NCI-H146 treated with DMSO at 0.1 percent for 48 hours (cell line): ENCODE measurements around the gene MKNK2.

Source experiments
- DNase-seq: peaks from one replicate; lab custom pipeline; 2025; ENCODE audit not compliant: unreplicated experiment; lab: John Stamatoyannopoulos, UW

The MKNK2 gene

DNA sequence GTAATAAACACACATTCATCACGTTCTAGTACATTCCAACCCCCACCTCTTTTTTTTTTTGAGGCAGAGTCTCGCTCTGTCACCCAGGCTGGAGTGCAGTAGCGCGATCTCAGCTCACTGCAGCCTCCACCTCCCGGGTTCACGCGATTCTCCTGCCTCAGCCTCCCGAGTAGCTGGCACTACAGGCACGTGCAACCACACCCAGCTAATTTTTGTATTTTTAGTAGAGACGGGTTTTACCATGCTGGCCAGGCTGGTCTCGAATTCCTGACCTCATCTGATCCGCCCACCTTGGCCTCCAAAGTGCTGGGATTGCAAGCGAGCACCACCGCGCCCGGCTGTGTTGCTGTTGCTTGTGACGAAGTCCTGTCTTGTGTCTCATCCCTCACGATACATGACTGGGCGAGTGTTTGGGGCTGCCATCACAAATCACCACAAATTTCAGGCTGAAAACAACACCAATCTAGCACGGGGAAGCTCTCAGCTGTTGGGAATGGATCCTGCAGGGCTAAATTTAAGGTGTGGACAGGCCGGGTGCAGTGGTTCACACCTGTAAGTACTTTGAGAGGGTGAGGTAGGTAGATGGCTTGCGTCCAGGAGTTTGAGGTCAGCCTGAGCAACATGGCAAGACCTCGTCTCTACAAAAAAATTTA lies 29.4 kb upstream of the MKNK2 start:
- no peak for DNase-seq

DNA sequence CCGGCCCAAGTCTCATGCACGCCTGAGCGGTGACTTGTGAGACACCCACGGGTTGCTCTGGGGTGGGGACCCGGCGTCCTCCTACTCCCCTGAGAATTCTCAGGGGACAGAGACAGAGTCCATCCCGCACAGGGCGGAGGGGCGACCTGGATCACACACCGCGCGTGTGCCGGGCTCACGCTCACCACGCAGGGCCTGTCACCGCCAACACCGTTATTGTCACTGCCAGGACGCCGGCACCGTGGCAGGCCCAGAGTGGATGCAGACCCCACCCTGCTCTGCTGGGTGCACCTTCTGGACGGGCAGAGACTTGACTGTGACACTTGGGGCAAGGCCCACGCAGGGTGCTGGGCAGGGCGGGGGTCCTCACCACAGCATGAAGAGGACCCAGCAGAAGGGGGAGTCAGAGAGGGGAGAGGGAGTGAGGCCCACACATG lies 28.8 kb upstream of the MKNK2 start:
- no peak for DNase-seq

DNA sequence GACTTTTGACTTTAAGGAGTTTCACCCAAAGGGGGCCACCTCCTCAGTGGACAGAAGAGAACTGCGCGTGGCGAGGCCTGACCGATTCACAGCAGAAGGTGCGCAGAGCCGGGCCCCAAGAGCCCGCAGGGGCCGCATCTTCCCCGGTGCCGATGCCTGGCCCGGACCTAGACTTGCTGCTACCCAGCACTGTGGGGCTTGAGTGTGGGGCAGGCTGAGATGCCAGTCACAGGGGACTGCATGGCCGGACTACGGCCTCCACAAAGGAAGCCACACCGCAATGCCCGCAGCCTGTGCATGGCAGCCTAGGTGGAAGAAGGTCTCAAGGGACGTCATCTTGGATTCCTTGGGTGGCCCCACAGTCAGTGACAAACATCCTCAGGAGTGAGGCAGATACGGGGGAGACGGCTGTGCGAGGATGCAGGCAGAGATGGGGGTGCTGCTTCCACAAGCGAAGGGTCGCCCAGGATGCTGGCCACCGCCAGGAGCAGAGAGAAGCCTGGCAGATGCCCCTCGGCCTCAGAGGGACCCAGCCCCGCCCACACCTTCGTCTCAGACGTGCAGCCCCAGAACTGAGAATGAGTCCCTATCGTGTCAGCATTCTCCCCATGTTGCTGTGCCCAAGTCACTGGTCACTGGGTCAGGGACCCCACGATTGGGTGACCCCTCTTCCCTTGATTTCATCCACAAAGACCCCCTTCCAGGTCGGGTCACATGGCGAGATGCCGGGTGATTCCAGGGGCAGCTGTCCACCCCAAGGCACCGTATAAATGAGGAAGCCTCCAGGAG lies 28.2 kb upstream of the MKNK2 start:
- no peak for DNase-seq

DNA sequence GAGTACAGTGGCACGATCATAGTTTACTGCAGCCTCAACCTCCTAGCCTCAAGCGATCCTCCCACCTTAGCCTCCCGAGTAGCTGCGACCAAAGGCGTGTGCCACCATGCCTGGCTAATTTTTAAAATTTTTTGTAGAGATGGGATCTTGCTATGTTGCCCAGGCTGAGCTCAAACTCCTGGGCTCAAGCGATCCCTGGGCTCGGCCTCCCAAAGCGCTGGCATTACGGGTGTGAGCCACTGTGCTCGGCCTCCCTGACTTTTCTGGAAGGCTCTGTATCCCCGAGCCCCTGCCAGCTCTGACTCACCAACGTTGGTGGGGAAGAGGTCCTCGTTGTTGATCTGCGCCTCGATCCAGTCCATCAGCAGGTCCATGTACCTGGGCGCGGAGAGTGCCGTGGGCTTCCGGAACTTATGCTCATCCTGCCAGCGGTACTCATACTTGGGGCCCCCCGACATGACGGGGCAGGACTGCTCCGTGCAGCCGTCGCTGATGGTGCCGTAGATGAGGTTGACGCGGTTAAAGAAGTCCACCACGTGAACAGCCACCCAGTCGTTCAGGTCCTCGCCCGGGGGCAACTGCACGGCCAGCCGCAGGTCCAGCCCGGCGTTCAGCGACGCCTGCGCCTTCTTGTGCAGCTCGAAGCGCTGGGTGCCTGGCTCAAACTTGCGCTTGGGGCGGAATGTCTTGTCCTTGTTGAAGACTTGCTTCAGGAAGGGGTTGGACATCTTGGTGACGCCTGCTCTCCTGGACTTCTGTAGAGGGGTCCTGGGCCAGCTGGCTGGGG lies 27.0 kb upstream of the MKNK2 start:
- no peak for DNase-seq

DNA sequence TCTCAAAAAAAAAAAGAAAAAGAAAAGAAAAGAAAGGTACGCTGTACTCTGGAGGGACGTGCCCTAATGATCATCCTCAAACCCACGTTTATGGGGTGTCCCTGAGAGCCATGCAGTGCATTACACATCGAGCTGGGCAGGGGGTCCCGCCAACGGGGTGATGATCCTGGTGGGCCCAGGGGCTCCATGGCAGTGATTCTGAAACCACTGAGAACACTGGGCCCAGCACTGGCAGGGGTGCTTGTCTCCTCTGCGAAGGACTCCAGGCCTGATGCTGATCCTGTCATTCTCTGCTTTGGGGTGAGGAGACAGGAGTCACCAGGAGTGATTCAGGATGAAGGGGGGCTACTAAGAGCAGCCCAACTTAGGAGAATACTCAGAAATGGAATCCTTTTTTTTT lies 26.4 kb upstream of the MKNK2 start:
- DNase-seq: no peak

DNA sequence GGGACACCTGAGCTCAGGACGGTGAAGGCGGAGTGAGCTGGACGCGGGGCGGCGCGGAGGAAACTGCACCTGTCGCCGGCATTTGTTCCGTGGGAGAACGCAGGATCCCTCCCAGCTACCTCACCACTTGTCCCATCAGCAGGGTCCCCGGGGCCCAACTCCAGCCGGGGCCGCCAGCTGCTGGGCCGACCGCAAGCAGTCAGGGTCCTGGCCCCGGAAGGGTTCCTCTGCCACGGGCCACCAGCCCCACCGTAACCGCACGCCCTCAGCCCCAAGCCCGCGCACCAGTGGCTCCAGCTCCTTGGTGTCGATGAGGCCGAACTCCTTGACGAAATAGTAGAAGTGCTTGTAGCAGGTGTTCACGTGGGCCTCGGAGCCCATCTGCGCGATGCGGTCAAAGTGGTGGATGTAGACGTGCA lies 25.5 kb upstream of the MKNK2 start:
- DNase-seq: no peak

DNA sequence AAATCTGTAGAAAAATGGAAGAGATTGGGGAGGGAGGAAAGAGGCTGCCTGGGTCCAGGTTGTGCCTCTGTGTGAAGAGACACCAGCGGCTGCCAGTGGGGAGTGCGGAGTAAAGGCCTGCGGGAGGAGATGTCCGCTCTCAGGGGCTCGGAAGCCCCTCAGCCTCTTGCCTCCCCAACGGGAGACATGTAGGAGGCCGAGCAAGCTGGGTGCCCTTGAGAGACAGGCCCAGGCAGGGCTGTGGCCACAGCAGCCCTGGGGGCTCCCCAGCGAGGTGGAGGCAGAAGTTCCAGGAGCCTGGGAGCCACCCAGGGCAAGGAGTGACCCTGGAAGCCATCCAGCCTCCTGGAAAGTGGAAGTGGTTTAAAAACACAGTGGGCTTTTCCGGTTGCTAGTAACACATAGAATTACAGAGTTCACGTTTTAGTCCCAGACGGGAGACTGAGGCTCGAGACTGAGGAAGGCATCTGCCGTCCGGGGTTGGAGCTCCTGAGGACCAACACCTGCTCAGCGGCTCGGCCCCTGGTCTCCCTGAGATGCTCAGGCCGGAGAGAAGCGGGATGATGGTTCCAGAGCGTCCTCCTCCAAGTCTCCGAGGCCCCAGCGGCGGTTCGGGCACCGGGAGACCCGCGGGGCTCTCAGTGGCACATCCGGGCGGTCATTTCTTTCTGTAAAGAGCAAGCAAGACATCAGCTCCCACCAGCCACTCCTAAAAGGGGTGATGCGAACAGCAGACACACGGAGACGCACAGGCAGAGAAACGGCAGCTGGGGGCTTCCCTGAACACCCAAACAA lies 21.9 kb upstream of the MKNK2 start:
- DNase-seq: no peak

DNA sequence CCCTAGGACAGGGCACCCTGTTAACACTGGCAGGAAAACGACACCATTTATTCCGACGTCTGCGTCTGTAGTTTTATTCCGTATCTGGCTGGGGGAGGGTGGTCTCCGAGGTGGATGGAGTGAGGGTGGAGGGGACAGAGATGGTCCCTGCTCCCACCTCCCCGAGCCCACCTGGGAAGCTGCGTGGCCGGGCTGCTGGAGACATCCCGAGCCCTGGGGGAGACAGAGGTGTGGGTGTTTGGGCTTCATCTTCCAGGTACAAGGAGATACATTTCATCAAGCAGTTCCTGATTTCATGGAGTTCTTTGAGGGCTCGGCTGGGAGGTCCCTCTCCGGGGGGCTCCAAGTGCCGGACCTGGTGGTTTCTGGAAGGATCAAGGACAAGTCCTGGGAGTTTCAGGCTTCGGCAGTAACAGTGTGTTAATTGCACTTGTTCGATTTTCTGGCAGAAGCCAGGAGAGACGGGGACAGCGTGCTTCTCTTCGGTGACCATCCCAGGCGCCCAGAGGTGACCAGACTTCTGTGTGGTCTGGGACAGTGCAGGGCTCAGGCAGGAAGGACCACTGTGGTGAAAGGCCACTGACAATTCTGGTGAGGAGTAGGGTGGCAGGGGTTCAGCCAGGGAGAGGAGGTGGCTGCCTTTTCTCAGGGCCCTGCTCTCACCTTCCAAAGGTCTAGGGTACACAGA lies 20.1 kb upstream of the MKNK2 start:
- no peak for DNase-seq

DNA sequence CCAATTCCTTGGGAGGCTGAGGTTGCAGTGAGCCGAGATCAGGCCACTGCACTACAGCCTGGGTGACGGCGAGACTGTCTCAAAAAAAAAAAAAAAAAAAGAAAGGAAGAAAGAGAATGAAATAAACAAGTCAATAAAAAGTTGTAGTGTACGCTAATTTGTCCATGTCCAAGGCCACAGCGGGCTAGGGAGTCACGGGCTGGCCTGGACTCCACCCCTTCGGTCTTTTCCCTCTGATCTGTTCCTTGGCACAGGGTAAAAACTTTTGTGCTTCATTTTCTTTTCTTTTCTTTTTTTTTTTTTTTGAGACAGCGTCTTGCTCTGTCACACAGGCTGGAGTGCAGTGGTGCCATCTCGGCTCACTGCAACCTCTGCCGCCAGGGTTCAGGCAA lies 19.4 kb upstream of the MKNK2 start:
- no peak for DNase-seq

DNA sequence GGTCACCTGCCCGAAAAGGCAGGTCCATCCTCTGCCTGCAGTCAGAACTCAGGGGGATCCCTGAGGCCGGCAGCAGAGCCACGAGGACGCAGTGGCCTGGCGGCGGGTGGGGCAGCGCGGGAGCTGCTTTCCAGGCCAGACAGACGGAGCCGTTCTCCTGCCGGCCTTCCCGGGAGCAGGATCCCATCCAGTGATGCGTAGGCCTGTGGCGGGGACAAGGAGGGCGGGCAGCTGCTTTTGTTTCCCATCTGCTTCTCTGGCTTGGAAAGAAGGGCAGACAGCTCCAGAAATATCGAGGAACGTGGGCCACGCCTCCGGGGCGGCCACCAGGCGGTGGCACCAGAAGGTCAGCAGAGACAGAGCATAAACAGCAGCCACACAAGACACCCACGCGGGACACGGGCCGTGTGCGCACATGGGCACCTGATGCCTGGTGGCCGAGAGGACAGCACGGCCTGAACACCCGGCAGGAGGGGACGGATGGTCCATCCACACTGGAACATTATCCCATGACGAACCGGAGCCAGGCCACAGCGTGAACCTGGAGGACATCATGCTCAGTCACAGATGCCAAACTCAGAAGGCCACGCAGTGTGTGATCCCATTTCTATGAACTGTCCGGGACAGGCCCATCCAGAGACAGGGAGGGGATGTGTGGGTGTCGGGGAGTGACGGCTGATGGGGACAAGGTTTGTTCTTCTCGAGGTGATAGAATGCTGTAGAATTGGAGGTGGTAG lies 13.9 kb upstream of the MKNK2 start:
- DNase-seq: no peak

DNA sequence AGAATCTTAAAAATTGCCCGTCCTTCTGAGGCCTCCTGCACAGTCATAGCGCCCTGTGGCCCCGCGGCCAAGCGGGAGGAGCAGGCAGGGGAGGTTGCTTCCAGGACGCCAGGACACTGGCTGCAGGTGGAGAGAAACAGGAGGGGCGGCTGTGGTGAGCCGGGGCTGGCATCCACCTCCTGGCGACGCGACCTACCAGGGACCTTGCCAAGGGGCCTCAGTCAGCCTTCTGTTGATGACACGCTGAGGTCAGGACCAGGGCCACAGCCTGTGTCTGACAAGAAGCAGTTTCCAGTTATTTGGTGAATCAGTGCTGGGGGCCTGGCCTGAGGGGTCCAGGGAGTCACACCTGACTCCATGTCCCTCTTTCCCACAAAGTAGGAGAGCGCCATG lies 13.3 kb upstream of the MKNK2 start:
- no peak for DNase-seq

DNA sequence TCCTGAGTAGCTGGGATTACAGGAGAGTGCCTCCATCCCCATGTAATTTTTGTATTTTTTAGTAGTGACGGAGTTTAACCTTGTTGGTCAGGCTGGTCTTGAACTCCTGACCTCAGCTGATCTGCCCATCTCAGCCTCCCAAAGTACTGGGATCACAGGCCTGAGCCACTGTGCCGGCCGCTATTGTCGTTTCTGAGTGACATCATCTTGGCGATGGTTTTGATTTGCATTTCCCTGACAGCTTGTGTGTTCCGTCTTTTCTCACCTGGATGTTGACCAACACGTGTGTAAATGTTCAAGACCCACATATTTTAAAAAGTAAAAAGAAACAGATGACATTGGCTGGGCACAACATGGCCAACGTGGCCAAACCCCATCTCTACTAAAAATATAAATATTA lies 12.8 kb upstream of the MKNK2 start:
- DNase-seq: no peak

DNA sequence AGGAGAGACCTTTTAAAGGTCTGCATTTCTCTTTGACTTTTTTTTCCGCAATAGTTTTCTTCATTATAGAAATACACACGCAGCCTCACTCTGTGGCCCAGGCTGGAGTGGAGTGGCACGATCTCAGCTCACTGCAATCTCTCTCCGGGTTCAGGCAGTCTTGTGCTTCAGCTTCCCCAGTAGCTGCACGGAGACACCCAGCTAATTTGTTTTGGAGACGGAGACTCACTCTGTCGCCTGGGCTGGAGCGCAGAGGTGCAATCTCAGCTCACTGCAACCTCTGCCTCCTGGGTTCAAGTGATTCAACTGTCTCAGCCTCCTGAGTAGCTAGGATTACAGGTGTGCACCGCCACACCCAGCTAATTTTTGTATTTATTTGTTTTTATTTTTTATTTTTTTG lies 11.7 kb upstream of the MKNK2 start:
- no peak for DNase-seq

DNA sequence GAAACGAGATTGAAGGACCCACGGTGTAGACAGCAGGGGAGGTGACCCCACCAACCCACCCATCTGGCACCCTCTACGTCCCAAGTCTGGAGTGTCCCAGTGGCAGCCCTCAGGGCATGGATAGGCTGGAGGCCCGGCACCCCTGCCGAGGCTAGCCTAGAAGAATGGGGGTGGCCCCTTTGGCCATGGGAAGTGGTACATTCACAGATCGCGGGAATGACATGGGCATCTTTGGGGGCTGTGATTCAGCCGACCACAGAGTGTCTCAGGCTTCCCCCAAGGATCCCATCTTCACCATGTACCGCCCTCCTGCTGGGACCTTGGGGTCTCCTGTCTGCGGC lies 11.3 kb upstream of the MKNK2 start:
- DNase-seq: no peak

DNA sequence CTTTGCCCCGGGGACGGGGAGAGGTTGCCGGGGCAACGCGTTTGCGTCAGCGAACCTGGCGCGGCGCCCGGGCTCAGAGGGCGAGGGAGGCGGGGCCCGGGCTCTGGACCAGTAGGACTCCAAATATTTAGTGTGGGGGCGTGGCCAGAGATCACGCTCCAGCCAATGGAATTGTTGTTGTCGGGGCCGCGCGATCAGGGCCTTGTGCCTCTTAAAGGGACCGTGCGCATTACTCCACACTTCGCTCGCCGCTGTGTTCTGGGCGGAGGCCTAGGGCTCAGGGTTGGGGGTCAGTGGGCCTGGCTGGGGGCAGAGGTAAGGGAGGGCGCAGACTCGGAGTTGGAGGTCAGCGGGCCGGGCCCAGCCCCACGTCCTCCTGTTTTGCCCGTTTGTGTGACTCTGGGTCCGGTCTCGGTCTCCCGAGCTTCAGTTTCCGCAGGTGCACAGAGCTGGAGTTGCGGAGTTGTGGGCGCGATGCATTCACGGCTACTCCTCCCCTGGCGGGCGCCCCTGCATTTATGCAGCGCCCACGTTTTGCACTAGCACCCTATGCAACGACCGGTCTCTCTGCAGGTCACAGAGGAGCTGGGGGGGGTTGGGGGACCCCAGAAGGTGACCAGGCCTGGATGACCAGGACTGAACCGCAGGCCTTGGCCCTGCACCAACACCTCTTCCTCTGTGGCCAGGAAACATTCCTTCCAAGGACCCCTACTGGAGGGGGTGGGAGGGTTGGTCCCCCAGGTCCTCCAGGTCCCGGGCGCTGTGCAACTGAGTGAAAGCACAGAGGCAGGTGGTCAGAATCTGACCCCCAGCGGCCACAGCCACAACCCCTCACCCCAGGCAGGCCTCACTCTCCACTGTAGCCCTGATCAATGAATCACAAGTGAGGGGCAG lies 10.7 kb upstream of the MKNK2 start:
- peak; percentile 89 for DNase-seq

DNA sequence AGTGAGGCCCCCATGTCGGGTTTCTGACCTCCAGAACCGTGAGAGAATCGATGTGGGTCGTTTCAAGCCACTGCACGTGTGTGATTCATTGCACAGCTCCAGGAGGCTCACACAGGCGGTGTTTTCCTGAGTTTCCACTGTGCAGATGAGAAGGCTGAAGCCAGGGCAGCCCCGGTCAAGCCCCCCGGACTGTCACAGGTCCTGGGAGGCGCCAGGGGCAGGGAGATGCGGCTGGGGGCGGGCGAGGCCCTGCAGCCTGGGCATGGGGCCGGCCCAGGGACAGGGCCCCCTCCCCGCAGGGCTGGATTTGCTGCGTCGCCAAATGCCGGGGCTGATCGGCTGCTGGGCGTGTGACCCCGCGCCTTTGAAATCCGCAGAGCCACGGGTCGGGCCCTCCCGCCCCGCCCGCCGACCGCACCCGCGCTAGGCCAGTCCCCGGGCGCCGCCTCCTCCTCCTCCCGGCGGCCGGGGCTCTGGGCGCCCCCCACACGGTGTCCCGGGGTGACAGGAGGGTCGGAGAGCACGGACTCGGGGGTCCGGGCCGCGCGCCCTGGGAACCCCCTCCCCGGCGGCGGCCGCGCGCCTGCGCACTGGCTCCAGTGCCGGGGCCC lies 9.9 kb upstream of the MKNK2 start:
- peak; percentile 26 for DNase-seq

DNA sequence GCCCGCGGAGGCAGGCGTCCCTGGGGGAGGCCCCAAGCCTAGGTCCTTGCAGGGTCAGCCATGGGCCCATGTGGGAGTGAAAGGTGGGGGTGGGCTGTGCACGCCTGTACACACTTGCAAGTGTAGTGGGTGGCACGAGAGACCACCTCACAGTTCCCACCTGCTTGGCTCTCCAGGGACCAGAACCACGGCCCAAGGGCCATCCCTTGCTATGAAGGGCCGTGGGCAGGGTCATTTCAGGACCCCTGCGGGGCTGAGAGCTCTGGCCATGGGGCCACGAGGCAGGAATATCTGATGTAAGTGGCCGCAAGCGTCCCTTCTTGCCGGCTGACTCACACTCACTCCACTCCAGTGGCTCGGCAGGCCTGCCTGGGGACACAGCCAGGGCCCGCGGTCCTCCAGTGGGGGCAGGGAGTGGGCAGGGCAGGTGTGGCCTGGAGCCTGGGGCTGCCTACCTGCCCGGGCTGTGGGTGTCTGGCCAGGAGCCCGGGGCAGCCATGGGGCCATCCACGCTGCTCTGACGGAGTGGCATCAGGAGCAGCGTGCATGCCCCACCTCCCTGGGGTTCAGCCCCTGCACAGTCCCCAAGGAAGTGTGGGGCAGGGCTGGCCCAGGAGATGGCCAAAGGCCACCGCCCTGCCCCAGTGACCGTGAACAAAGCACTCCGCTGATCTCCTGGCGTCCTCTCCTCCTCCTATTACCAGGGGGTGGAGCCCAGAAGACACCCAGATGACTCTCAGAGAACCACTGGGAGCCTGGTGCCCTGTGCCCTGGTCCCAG lies 8.6 kb upstream of the MKNK2 start:
- DNase-seq: peak; percentile 36
